Pulmonary artery endothelial cell (primary cell): ENCODE data around the gene ATP6V1F. TPM values are rescaled to one million over a fixed set of nuclear protein-coding genes. Genes with fewer than 3 reads are reported as not detected.

Experiments
- DNase-seq: peaks from one replicate; pipeline ENCODE4 v3.0.0-alpha.2; 2011; ENCODE audit warnings: low read depth, low spot score
- total RNA-seq: library from RNA; depleted of rRNA; stranded (reverse); fragments of >200 nt; gene quantifications from 2 replicates; pipeline ENCODE4 v1.2.3, GENCODE V29; 2014

ATP6V1F gene
- total RNA-seq, result 85.0 and 90.3 TPM in 2 replicates

DNA sequence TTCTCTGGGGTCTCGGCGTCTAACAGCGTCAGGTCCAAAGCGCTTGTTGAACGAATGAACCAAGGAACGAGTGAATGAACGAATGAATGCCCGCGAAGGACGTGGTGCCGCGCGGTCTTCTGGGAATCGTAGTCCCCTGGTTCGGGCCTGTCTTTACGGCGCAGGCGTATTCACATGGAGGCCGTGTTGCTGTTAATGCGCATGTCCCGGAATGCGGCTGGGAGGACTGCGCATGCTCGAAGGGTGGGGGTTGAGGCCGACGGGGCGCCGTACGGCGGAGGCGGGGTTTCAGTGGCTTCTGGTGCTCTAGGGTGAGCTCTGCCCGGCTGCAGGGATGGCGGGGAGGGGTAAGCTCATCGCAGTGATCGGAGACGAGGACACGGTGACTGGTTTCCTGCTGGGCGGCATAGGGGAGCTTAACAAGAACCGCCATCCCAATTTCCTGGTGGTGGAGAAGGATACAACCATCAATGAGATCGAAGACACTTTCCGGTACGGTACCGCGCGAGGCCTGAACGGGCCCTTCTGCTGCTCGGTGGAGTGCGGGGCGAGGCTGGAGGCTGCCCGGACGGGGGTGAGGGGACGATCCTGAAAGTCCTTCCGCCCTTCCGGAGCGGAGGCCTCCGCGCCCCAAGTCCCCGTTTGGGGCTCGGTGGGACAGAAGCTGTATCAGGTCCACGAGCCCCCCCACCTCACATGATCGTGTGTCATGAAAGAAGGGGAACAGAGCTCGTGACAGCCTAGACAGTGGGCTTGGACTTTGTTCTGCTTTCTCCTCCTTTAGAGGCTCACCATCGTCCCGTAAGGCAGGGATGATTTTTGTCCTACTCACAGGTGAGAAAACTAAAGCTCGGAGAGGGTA, at the start of gene ATP6V1F:
Gene ATP6V1F, plus strand, starts transcription at position 286 of the 862 bp plus-strand sequence. Its CDS starts 49 bp downstream, at position 335.
- peak; percentile 88 for DNase-seq

GRCh38 chr7:128814499-128814898, 48.2 kb upstream of the ATP6V1F start:
- DNase-seq, result no peak

DNA sequence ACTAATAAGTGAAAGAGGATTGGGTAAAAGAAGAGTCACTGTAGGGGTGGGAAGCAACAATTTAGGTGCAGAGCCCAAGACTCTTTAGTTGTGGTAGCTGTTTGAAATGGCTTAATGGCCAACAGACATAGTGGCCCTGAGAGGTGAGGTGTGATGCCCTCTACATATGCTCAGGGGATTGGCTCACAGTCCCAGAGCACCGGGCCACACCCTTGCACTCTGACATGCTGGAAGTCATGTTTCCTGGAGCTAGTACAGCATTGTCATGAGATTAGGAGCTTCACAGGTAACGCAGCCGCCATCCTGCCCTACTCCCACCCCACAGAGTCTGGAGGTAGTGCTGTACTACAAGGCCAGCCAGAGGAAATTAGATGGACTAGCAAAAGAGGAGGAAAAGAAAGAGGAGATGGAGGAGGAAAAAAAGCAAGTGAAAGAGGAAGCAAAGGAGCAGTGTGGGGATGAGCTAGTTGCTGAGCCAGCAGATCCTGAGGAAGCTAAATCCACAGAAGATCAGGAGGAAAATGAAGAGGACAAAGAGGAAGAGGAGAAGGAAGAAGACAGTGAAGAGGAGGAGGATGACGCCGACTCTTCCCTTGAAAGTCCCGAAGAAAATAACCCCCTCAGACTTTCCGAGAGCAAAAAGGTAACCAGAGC, 47.2 kb upstream of the ATP6V1F start:
- DNase-seq, result no peak

DNA sequence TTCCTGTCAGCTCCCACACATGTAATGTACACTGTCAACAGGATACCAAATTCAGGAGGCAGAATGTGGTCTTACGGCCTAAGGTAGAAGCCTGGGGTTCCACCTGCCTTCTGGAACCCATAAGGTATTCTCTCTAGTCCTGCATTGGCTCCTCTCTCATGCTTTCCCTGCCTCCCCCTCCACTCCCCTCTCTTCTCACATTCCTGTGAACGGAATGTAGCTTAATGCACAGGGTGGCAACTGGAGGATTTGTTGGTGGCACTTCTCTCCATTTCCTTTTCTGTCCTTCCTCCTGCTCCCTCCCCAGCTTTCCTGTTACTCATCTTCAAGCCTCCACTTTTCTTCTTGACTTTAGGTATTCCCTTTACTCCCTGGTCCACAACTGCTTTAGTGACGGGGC, 44.0 kb upstream of the ATP6V1F start:
- no peak for DNase-seq

GRCh38 chr7:128821724-128822123, 40.9 kb upstream of the ATP6V1F start:
- DNase-seq, result no peak

DNA sequence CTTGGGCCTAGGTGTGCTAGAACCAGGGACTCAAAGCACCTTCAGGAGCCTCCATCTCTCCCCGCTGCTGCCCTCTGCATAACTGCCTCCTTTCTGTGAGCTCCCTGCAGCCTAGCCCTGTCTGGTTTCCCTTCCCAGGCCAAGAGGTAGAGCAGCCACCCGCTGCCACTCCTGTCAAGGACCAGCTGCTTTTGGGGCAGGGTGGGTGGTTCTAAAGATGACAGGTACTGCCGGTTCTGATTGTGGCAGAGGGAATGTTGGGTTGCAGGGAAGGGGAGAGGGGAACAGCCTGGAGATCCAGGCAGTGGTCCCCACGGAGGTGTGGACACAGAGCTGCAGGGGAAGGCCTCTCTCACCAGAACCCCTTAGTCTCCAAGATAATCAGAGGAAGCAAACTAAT, 36.1 kb upstream of the ATP6V1F start:
- DNase-seq, result no peak

GRCh38 chr7:128826916-128827247, 35.8 kb upstream of the ATP6V1F start:
- DNase-seq, result no peak

GRCh38 chr7:128827248-128827958, 35.3 kb upstream of the ATP6V1F start:
- DNase-seq, result no peak

DNA sequence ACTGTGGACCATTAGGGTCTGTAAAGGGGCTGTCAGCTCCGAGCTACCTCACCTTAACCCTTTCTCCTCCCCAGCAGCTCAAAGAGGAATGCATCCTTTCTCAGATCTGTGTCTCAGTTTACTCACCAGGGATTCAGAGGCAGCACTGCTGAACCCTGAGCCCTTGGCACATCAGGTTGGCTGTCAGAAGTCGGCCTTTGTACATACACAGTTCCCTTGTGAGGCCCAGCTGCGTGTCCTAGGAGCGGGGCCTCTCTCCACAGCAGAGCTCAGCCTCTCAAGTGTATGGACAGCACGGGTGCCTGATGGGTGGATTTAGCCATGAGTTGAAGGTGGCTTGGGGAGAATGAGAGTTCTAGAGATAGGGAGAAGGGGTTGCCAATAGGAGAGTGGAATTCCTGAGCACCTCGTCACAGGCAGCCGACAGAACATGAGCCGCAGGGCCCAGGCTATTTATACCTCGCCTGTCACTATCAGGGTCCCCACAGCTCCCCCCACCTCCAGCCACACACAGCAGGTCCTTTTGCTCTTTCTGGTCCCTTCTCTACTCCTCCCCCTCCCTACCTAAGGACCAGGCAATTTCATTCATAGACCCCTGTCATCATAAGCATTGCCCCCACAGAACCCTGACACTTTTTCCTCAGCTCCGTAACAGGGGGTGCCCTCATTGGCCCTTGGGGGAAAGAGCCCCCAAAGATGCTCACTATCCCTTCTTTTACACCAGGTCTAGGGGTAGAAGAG, 34.5 kb upstream of the ATP6V1F start:
- no peak for DNase-seq

DNA sequence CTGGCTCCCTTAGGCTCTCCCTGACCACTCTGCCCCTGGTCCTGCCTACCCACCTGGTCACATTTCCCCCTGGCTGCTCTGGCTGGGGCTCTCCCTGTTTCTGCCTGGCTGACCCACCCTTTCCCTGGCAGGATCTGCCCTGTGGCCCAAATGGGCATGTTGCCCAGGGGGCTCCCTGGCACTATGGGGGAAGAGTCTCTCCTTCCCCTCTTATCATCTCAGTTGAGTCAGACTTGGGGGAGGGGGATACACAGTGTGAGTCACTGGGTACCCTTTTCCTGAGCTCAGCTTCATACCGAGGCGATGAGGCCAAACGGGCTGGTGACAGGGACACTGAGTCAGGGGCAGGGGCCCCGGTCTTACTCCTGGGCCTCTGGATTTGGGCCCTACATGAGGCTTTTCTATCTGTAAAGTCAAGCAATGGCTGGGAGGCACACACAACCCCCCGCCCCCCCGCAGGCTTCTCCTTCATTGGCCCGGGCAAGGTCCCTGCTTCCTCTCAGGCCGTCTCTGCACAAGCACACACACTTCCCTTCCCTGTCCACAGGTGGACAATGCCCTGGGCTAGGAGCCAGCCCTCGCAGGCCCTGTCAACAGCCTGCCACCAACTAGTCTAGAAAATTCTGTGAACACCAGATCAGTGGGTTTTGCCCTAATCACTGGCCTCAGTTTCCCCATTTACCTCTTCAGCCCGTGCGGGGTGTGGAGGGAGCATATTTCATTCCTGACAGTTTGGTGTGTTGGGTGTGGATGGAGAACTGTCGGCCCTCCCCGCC, 33.1 kb upstream of the ATP6V1F start:
- no peak for DNase-seq

- no peak for DNase-seq
These were observed 32.2 kb upstream of the ATP6V1F start, which contains the start of gene FLNC for GRCh38 chr7:128830231-128831177. FLNC (plus strand) TSS chr7:128830406; CDS start chr7:128830638, 232 bp downstream.

- DNase-seq, result no peak
These were observed 31.3 kb upstream of the ATP6V1F start for GRCh38 chr7:128831178-128831993.

DNA sequence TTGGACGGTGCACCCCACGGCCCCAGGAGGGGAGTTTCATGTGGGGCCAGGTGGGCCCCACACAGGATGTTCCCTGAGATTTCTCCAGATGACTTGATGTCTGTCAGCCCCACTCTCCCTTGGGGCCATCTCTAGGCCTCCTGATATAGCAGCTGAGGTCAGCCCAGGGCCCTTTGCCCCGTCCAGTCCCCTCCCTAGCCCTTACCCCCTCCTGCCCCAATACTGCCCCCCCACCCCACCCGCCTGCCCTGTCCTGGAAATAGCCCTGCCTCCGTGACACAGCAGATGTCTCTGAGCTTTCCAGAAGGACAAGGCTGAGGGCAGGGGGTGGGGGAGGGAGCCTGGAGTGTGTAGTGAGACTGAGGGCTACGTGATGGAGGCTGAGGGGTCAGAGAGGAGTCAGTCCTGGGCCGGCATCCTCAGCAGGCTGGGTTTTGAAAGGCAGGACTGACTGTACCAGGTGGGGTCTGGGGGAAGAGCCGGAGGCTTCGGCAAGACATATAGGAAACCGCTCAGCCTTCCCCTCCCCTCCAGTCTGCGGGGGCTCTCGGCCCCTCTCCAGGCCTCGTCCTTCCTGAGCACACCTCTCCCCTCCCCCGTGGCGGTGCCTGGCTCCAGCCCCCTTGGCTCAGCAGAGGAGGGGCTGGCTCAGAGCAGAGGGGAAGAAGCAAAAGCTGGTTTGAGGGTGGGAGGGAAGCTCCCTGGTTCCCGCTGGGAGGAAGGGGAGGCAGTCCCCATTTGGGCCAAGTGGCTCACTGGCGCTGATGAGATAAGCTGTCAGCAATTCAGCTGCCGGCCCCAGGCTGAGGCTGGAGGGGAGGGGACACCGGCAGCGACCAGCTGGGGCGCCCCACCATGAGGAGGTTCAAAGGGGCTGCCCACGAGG, 30.4 kb upstream of the ATP6V1F start:
- DNase-seq, result no peak

- DNase-seq, result no peak
These were observed 29.8 kb upstream of the ATP6V1F start for GRCh38 chr7:128832880-128833147.

- peak; percentile 88 for DNase-seq
These were observed 29.3 kb upstream of the ATP6V1F start for GRCh38 chr7:128833148-128833945.

DNA sequence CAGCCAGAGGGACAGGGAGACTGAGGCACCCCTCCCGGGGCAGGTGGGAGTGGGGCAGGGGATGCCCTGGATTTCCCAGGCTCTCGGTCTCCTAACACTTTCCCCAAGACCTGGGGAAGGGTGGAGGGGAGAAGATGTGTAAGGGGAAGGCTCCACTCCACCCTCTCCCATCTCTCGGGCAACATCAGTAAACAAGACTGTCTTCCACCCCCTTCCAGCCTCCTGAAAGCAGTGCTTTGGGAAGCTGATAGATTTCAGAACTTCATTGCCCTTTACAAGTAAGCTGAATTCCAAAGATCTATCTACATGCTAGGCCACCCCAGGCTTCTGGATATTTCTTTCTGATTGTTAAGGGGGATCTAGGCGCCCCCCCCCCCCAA, 28.7 kb upstream of the ATP6V1F start:
- DNase-seq, result no peak

DNA sequence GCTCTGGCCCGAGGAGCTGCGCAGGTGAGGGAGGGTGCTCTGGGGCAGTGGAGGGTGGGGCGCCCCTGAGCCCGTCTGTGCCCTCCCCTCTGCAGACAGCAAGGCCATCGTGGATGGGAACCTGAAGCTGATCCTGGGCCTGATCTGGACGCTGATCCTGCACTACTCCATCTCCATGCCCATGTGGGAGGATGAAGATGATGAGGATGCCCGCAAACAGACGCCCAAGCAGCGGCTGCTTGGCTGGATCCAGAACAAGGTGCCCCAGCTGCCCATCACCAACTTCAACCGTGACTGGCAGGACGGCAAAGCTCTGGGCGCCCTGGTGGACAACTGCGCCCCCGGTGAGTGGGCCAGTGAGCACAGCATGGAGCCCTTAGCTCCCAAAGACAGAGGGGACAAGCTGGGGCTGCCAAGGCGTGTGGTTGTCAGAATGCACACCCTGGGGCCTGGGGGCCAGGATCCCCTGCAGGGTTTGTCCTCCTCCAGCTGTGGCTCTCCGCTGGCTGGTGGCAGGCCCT, 27.4 kb upstream of the ATP6V1F start:
- no peak for DNase-seq
